H1 (cell line): ENCODE measurements around the gene HBEGF.

Source experiments
- HDAC2 ChIP-seq, 2 experiments: fragments of 300-600 bp in 1 of 2; sonication (generic) in 1 of 2; IDR thresholded peaks; 2 replicates each; pipeline ENCODE4 v1.6.1; 2011 to 2012; ENCODE audit warnings: low read depth in 2 of 2, low read length in 2 of 2, mild to moderate bottlenecking in 2 of 2, moderate library complexity in 2 of 2, borderline replicate concordance in 1 of 2, inconsistent platforms in 1 of 2
- KDM1A ChIP-seq: fragments of 200-600, 300-600 bp; sonication (generic); IDR thresholded peaks from 2 replicates; pipeline ENCODE4 v1.7.1; 2016; ENCODE audit warnings: mild to moderate bottlenecking, low read length, borderline replicate concordance
- TBP ChIP-seq: IDR thresholded peaks from 2 replicates; pipeline ENCODE4 v1.6.1; 2011; ENCODE audit warnings: low read depth, low read length, improper control_type of control experiment

- TF ChIP-seq HDAC2 (IDR thresholded peaks at IDR 0.05; ENCODE audit: borderline replicate concordance in 1 of 2, low read depth in 2 of 2, low read length in 2 of 2) (no peak), KDM1A (no peak), TBP (no peak)
These were observed 16.5 kb downstream of the HBEGF start for GRCh38 chr5:140329739-140330481.
